Loucy (cell line): ENCODE results near the gene POLD4.

Source experiments
- H2AFZ ChIP-seq: fragments of 200-600 bp; sonication (generic); 2 replicates; pipeline ENCODE4 v1.6.0; 2016; ENCODE audit warnings: antibody characterized with exemption, mild to moderate bottlenecking, low read length, moderate library complexity
- H3F3A ChIP-seq: fragments of 200-600 bp; 2 replicates; pipeline ENCODE4 v1.6.0; 2016; ENCODE audit warnings: antibody characterized with exemption, low read depth, mild to moderate bottlenecking
- H3K27me3 ChIP-seq: fragments of 200-600 bp; sonication (generic); 2 replicates; pipeline ENCODE4 v1.6.1; 2014; ENCODE audit warnings: low read length, mild to moderate bottlenecking; ENCODE audit not compliant: insufficient read depth, poor library complexity, severe bottlenecking
- H3K36me3 ChIP-seq: fragments of 200-600 bp; sonication (generic); 2 replicates; pipeline ENCODE4 v1.6.1; 2016; ENCODE audit warnings: low read length; ENCODE audit not compliant: insufficient read depth
- H3K4me1 ChIP-seq: fragments of 200-600 bp; sonication (generic); 2 replicates; pipeline ENCODE4 v1.5.1; 2014; ENCODE audit warnings: low read length, mild to moderate bottlenecking; ENCODE audit not compliant: insufficient read depth, poor library complexity, severe bottlenecking
- H3K4me2 ChIP-seq: fragments of 200-600 bp; sonication (generic); 2 replicates; pipeline ENCODE4 v1.6.0; 2014; ENCODE audit warnings: antibody characterized with exemption, low read length, low read depth, mild to moderate bottlenecking; ENCODE audit not compliant: poor library complexity, severe bottlenecking
- H3K4me3 ChIP-seq: fragments of 200-600 bp; sonication (generic); 2 replicates; pipeline ENCODE4 v1.5.1; 2014; ENCODE audit warnings: low read length, mild to moderate bottlenecking, mixed read lengths; ENCODE audit not compliant: poor library complexity, severe bottlenecking
- H3K79me2 ChIP-seq: fragments of 200-600 bp; sonication (generic); 2 replicates; pipeline ENCODE4 v1.6.1; 2014; ENCODE audit warnings: low read length; ENCODE audit not compliant: insufficient read depth
- H3K9ac ChIP-seq: fragments of 200-600 bp; sonication (generic); 2 replicates; pipeline ENCODE4 v1.6.0; 2014; ENCODE audit warnings: mild to moderate bottlenecking, low read depth, low read length, moderate library complexity; ENCODE audit not compliant: poor library complexity, severe bottlenecking
- H3K9me2 ChIP-seq: fragments of 200-600 bp; sonication (generic); replicated peaks from 2 replicates; pipeline ENCODE4 v1.6.1; 2016; ENCODE audit warnings: low read depth, low read length, mixed read lengths
- H3K9me3 ChIP-seq: fragments of 200-600 bp; sonication (generic); 2 replicates; pipeline ENCODE4 v1.6.1; 2014; ENCODE audit warnings: mild to moderate bottlenecking, antibody characterized with exemption, low read length, low read depth; ENCODE audit not compliant: insufficient read depth
- H4K20me1 ChIP-seq: fragments of 200-600 bp; sonication (generic); 2 replicates; pipeline ENCODE4 v1.6.0; 2014; ENCODE audit warnings: antibody characterized with exemption, low read length, mild to moderate bottlenecking; ENCODE audit not compliant: insufficient read depth, poor library complexity, severe bottlenecking
- EZH2phosphoT487 ChIP-seq: fragments of 200-600 bp; IDR thresholded peaks from 2 replicates; pipeline ENCODE4 v1.6.1; 2018; ENCODE audit warnings: antibody characterized with exemption, mild to moderate bottlenecking, moderate library complexity, borderline replicate concordance
- TF ChIP-seq, protein P1 (sequence below): fragments of 200-600 bp; sonication (generic); conservative IDR thresholded peaks from 2 replicates; pipeline ENCODE4 v1.5.1; 2014; ENCODE audit warnings: mild to moderate bottlenecking, antibody characterized with exemption, low read length

The POLD4 gene

GRCh38 chr11:67387069-67387468, 33.7 kb upstream of the POLD4 start:
- Histone ChIP-seq H3F3A (peaks cover 3% of the 10 kb centered on the region; the same call in 1 of the 2 replicates), H3K36me3 (no peaks in the 10 kb centered on the region), H3K27me3 (no peaks in the 10 kb centered on the region), H3K9me3 (no peaks in the 10 kb centered on the region), H3K9ac (no peak overlapping the region), H3K79me2 (peaks cover 19% of the 10 kb centered on the region; the same call in 1 of the 2 replicates), H2AFZ (no peak overlapping the region), H3K9me2 (no peaks in the 10 kb centered on the region), H3K4me2 (no peak overlapping the region), H3K4me1 (peaks cover 10% of the 10 kb centered on the region), H4K20me1 (peaks cover 4% of the 10 kb centered on the region), H3K4me3 (no peak overlapping the region)
- no peak for TF ChIP-seq EZH2phosphoT487
- TF ChIP-seq, protein P1, sequence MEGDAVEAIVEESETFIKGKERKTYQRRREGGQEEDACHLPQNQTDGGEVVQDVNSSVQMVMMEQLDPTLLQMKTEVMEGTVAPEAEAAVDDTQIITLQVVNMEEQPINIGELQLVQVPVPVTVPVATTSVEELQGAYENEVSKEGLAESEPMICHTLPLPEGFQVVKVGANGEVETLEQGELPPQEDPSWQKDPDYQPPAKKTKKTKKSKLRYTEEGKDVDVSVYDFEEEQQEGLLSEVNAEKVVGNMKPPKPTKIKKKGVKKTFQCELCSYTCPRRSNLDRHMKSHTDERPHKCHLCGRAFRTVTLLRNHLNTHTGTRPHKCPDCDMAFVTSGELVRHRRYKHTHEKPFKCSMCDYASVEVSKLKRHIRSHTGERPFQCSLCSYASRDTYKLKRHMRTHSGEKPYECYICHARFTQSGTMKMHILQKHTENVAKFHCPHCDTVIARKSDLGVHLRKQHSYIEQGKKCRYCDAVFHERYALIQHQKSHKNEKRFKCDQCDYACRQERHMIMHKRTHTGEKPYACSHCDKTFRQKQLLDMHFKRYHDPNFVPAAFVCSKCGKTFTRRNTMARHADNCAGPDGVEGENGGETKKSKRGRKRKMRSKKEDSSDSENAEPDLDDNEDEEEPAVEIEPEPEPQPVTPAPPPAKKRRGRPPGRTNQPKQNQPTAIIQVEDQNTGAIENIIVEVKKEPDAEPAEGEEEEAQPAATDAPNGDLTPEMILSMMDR = no peak

GRCh38 chr11:67384851-67385366, 31.6 kb upstream of the POLD4 start:
- Histone ChIP-seq H4K20me1 (peaks cover 4% of the 10 kb centered on the region), H3K27me3 (no peaks in the 10 kb centered on the region), H3K79me2 (peaks cover 4% of the 10 kb centered on the region; the same call in 1 of the 2 replicates), H3K4me3 (no peak overlapping the region), H3K4me2 (no peak overlapping the region), H3K9ac (no peak overlapping the region), H3K9me3 (no peaks in the 10 kb centered on the region), H3K9me2 (no peaks in the 10 kb centered on the region), H3K4me1 (no peaks in the 10 kb centered on the region), H2AFZ (no peak overlapping the region), H3F3A (no peaks in the 10 kb centered on the region), H3K36me3 (no peaks in the 10 kb centered on the region)
- no peak for TF ChIP-seq EZH2phosphoT487

- Histone ChIP-seq H2AFZ (no peak overlapping the region), H4K20me1 (no peaks in the 10 kb centered on the region), H3K4me2 (no peak overlapping the region)
Measured at GRCh38 chr11:67382276-67383136, 29.2 kb upstream of the POLD4 start.

More at GRCh38 chr11:67382276-67383136, 29.2 kb upstream of the POLD4 start:
- Histone ChIP-seq H3K9me2 (no peaks in the 10 kb centered on the region), H3K36me3 (no peaks in the 10 kb centered on the region), H3K9me3 (no peaks in the 10 kb centered on the region), H3K9ac (no peak overlapping the region), H3K27me3 (no peaks in the 10 kb centered on the region), H3F3A (no peaks in the 10 kb centered on the region), H3K4me1 (no peaks in the 10 kb centered on the region), H3K79me2 (no peaks in the 10 kb centered on the region), H3K4me3 (no peak overlapping the region)
- TF ChIP-seq, protein P1 = peak; percentile 94
- no peak for TF ChIP-seq EZH2phosphoT487
